H1 (cell line): Measurements from ENCODE around the gene WDR90. TPM values are rescaled to one million over a fixed set of nuclear protein-coding genes. Genes with fewer than 3 reads are reported as not detected.

Experiments
- CTCF ChIA-PET: fragments of 300-600 bp; sonication (Branson Sonifier 250); formaldehyde crosslinking; loops from one replicate; lab custom pipeline; 2021; ENCODE audit not compliant: partially characterized antibody; lab: Charles Lee
- POLR2A ChIA-PET: fragments of 300-600 bp; sonication (Branson Sonifier 250); formaldehyde crosslinking; loops from one replicate; lab custom pipeline; 2021; ENCODE audit warnings: inconsistent platforms; ENCODE audit not compliant: partially characterized antibody; lab: Charles Lee
- DNase-seq, 2 experiments: peaks; one replicate each; pipeline versions ENCODE4 v3.0.0 to v3.0.0-alpha.2; 2010 to 2022; ENCODE audit warnings: low spot score in 2 of 2, low read depth in 1 of 2, mixed read lengths in 1 of 2
- FAIRE-seq: peaks from 2 replicates; lab custom pipeline; 2011; peaks lifted over from hg19 to GRCh38; lab: Jason Lieb, UNC
- H2AFZ ChIP-seq: 2 replicates; pipeline ENCODE4 v1.8.1; 2012; ENCODE audit warnings: low read length, inconsistent platforms
- H2AK5ac ChIP-seq: 2 replicates; pipeline ENCODE4 v1.6.1; 2013; ENCODE audit warnings: low read depth, low read length
- H2BK120ac ChIP-seq: replicated peaks from 2 replicates; pipeline ENCODE3; 2013; ENCODE audit warnings: low read depth, low read length, inconsistent platforms
- H2BK12ac ChIP-seq: 2 replicates; pipeline ENCODE4 v1.6.1; 2013; ENCODE audit warnings: low read depth, low read length
- H2BK15ac ChIP-seq: 2 replicates; pipeline ENCODE4 v1.6.1; 2013; ENCODE audit warnings: low read length
- H2BK20ac ChIP-seq: 2 replicates; pipeline ENCODE4 v1.6.1; 2013; ENCODE audit warnings: low read length
- H2BK5ac ChIP-seq: 2 replicates; pipeline ENCODE4 v1.6.1; 2013; ENCODE audit warnings: low read depth, low read length
- H3K14ac ChIP-seq: 2 replicates; pipeline ENCODE4 v1.6.1; 2013; ENCODE audit warnings: inconsistent platforms; ENCODE audit not compliant: insufficient read length
- H3K18ac ChIP-seq: 2 replicates; pipeline ENCODE4 v1.6.1; 2013; ENCODE audit warnings: low read length; ENCODE audit errors: extremely low read depth
- H3K23ac ChIP-seq: 2 replicates; pipeline ENCODE4 v1.6.1; 2013; ENCODE audit warnings: inconsistent platforms; ENCODE audit not compliant: insufficient read length
- H3K23me2 ChIP-seq: 2 replicates; pipeline ENCODE4 v1.6.1; 2013; ENCODE audit warnings: low read depth, low read length
- H3K27ac ChIP-seq: 2 replicates; pipeline ENCODE4 v1.6.1; 2011; ENCODE audit warnings: low read depth, low read length, inconsistent platforms
- H3K27me3 ChIP-seq, 4 experiments: replicated peaks in 1 of 4; 1 replicate in 1 of 4; 2 replicates in 3 of 4; pipeline versions ENCODE4 v1.6.1 to v1.8.1; 2011 to 2013; ENCODE audit warnings: low read length in 3 of 4, mild to moderate bottlenecking in 3 of 4, inconsistent platforms in 2 of 4, mixed read lengths in 2 of 4, moderate library complexity in 1 of 4; ENCODE audit not compliant: control insufficient read depth in 3 of 4, insufficient read depth in 3 of 4; ENCODE audit errors: extremely low read depth in 1 of 4
- H3K36me3 ChIP-seq, 4 experiments: 2 replicates each; pipeline versions ENCODE4 v1.6.1 to v1.8.1; 2011 to 2013; ENCODE audit warnings: mild to moderate bottlenecking in 4 of 4, low read length in 3 of 4, moderate library complexity in 2 of 4, control low read depth in 1 of 4, inconsistent platforms in 1 of 4; ENCODE audit not compliant: insufficient read depth in 4 of 4, control insufficient read depth in 2 of 4
- H3K4ac ChIP-seq: replicated peaks from 2 replicates; pipeline ENCODE3; 2013; ENCODE audit warnings: low read length, low read depth, mixed read lengths, inconsistent platforms; ENCODE audit not compliant: insufficient read length
- H3K4me1 ChIP-seq, 4 experiments: replicated peaks in 1 of 4; 1 replicate in 1 of 4; 2 replicates in 3 of 4; pipeline versions ENCODE4 v1.6.1 to v1.8.1; 2011 to 2013; ENCODE audit warnings: low read length in 3 of 4, inconsistent platforms in 2 of 4, mixed read lengths in 1 of 4; ENCODE audit not compliant: insufficient read depth in 4 of 4, control insufficient read depth in 3 of 4
- H3K4me2 ChIP-seq, 2 experiments: 2 replicates each; pipeline versions ENCODE4 v1.6.1 to v1.8.1; 2011 to 2013; ENCODE audit warnings: low read depth in 2 of 2, low read length in 2 of 2, control low read depth in 1 of 2, inconsistent platforms in 1 of 2, mild to moderate bottlenecking in 1 of 2; ENCODE audit not compliant: insufficient read depth in 1 of 2
- H3K4me3 ChIP-seq, 4 experiments: fragments of 200-600, 300-600 bp in 1 of 4; sonication (generic), shearing (Covaris generic), sonication (Bioruptor Twin) in 1 of 4; 2 replicates each; pipeline versions ENCODE4 v1.5.1 to v1.8.1; 2011 to 2016; ENCODE audit warnings: low read length in 4 of 4, low read depth in 3 of 4, control low read depth in 2 of 4, inconsistent platforms in 2 of 4, mild to moderate bottlenecking in 2 of 4, mixed read lengths in 1 of 4, moderate library complexity in 1 of 4; ENCODE audit not compliant: insufficient read depth in 2 of 4; ENCODE audit errors: extremely low read depth in 1 of 4
- H3K56ac ChIP-seq: replicated peaks from 2 replicates; pipeline ENCODE3; 2013; ENCODE audit warnings: low read depth, mild to moderate bottlenecking, mixed read lengths, low read length, inconsistent platforms; ENCODE audit not compliant: insufficient read length
- H3K79me1 ChIP-seq: 2 replicates; pipeline ENCODE4 v1.6.1; 2013; ENCODE audit warnings: low read depth, low read length, control low read depth
- H3K79me2 ChIP-seq, 2 experiments: 2 replicates each; pipeline versions ENCODE4 v1.6.1 to v1.8.1; 2012 to 2013; ENCODE audit warnings: low read length in 2 of 2, mild to moderate bottlenecking in 2 of 2, inconsistent platforms in 1 of 2; ENCODE audit not compliant: insufficient read depth in 2 of 2, control insufficient read depth in 1 of 2
- H3K9ac ChIP-seq, 4 experiments: replicated peaks in 1 of 4; 1 replicate in 1 of 4; 2 replicates in 3 of 4; pipeline versions ENCODE4 v1.6.1 to v1.8.1; 2011 to 2013; ENCODE audit warnings: low read depth in 3 of 4, low read length in 3 of 4, control low read depth in 2 of 4, mild to moderate bottlenecking in 2 of 4, moderate library complexity in 2 of 4, inconsistent platforms in 1 of 4; ENCODE audit errors: extremely low read depth in 1 of 4
- H3K9me3 ChIP-seq, 2 experiments: 2 replicates each; pipeline versions ENCODE4 v1.6.1 to v1.8.1; 2012 to 2013; ENCODE audit warnings: mild to moderate bottlenecking in 2 of 2, moderate library complexity in 2 of 2, control low read depth in 1 of 2, inconsistent platforms in 1 of 2, low read depth in 1 of 2, low read length in 1 of 2, mixed read lengths in 1 of 2; ENCODE audit not compliant: insufficient read depth in 2 of 2
- H4K20me1 ChIP-seq, 2 experiments: replicated peaks in 1 of 2; 2 replicates each; pipeline versions ENCODE3 to v1.8.1; 2011 to 2013; ENCODE audit warnings: inconsistent platforms in 2 of 2, low read length in 2 of 2, mild to moderate bottlenecking in 1 of 2; ENCODE audit not compliant: insufficient read depth in 2 of 2, control insufficient read depth in 1 of 2
- H4K5ac ChIP-seq: 2 replicates; pipeline ENCODE4 v1.6.1; 2013; ENCODE audit warnings: low read length, low read depth, mixed read lengths, inconsistent platforms; ENCODE audit not compliant: insufficient read length
- H4K8ac ChIP-seq: 2 replicates; pipeline ENCODE4 v1.8.0; 2013; ENCODE audit warnings: mild to moderate bottlenecking, moderate library complexity, low read length, inconsistent platforms; ENCODE audit not compliant: insufficient read depth; ENCODE audit errors: extremely low read depth
- H4K91ac ChIP-seq: replicated peaks from 2 replicates; pipeline ENCODE3; 2013; ENCODE audit warnings: low read length, mixed read lengths, inconsistent platforms; ENCODE audit not compliant: insufficient read length
- HDAC2 ChIP-seq, 2 experiments: fragments of 300-600 bp in 1 of 2; sonication (generic) in 1 of 2; IDR thresholded peaks; 2 replicates each; pipeline ENCODE4 v1.6.1; 2011 to 2012; ENCODE audit warnings: low read depth in 2 of 2, low read length in 2 of 2, mild to moderate bottlenecking in 2 of 2, moderate library complexity in 2 of 2, borderline replicate concordance in 1 of 2, inconsistent platforms in 1 of 2
- KDM1A ChIP-seq: fragments of 200-600, 300-600 bp; sonication (generic); IDR thresholded peaks from 2 replicates; pipeline ENCODE4 v1.7.1; 2016; ENCODE audit warnings: mild to moderate bottlenecking, low read length, borderline replicate concordance
- MAFK ChIP-seq: IDR thresholded peaks from 2 replicates; pipeline ENCODE4 v1.6.1; 2012; ENCODE audit warnings: low read depth, mild to moderate bottlenecking, improper control_type of control experiment, low read length
- RBBP5 ChIP-seq: IDR thresholded peaks from 2 replicates; pipeline ENCODE4 v1.7.1; 2012; ENCODE audit warnings: low read depth, mild to moderate bottlenecking, inconsistent platforms, low read length, moderate library complexity, borderline replicate concordance
- SIN3A ChIP-seq, 2 experiments: IDR thresholded peaks in 1 of 2; conservative IDR thresholded peaks in 1 of 2; 2 replicates each; pipeline ENCODE4 v1.6.1; 2011 to 2012; ENCODE audit warnings: low read length in 2 of 2, improper control_type of control experiment in 1 of 2, low read depth in 1 of 2, mild to moderate bottlenecking in 1 of 2
- ZNF274 ChIP-seq: IDR thresholded peaks from 2 replicates; pipeline ENCODE4 v1.7.0; 2012; ENCODE audit warnings: low read length, borderline replicate concordance; ENCODE audit errors: extremely low read depth
- WGBS, 2 experiments: shearing (Covaris generic) in 1 of 2; methylation state at CpG; one replicate each; pipeline versions ENCODE4 v1.1.6 to v1.1.7; 2013 to 2015; ENCODE audit warnings: low lambda C conversion rate in 2 of 2, mixed read lengths in 2 of 2, inconsistent platforms in 1 of 2, low coverage in 1 of 2, missing lambda C conversion rate in 1 of 2; ENCODE audit not compliant: insufficient replicate concordance in 2 of 2, insufficient coverage in 1 of 2, insufficient read length in 1 of 2; ENCODE audit errors: extremely low coverage in 1 of 2, missing lambda C conversion rate in 1 of 2; 5-methylcytosine and 5-hydroxymethylcytosine counted together
- polyA plus RNA-seq, 7 experiments: library from polyadenylated mRNA; depleted of rRNA in 3 of 7; stranded (reverse) in 5 of 7; unstranded in 2 of 7; fragments of >200 nt in 5 of 7; fragments of 200-250 nt in 2 of 7; gene quantifications; 1 replicate in 5 of 7; 2 replicates in 1 of 7; 4 replicates in 1 of 7; pipeline versions ENCODE4 v1.2.1 to v1.2.3, GENCODE V29; 2011 to 2013; ENCODE audit warnings: missing spikeins in 2 of 7, mixed read lengths in 2 of 7
- total RNA-seq: library from RNA; stranded (reverse); fragmentation: NEBNext Ultra II Directional; extraction: Animal tissue kit (Norgen Biotek cat#: 25700); gene quantifications from 2 replicates; pipeline ENCODE4 v1.2.1, GENCODE V29; 2021

WDR90 gene
- total and polyA plus RNA-seq, 2 of the 8 experiments (the other 6 are each of a cell fraction or from before 2014, with no cell fraction given), result 24.0 to 47.2 TPM

GRCh38 chr16:711084-711483, 61.9 kb downstream of the WDR90 start:
- DNase-seq (no peak), FAIRE-seq (no peak)
- Histone ChIP-seq H3K4me2 (no peak overlapping the region), H3K36me3 (no peaks in the 10 kb centered on the region), H4K5ac (no peak overlapping the region), H2BK20ac (no peak overlapping the region), H3K4ac (no peak overlapping the region), H3K4me1 (peaks cover 0 to 13% (median 9%) of the 10 kb centered on the region in 4 experiments; a peak in 5 of 7 replicates), H3K14ac (no peak overlapping the region), H2BK15ac (no peak overlapping the region), H3K9me3 (no peaks in the 10 kb centered on the region), H2BK120ac (no peak overlapping the region), H3K79me1 (no peaks in the 10 kb centered on the region), H3K79me2 (no peaks in the 10 kb centered on the region), H2AK5ac (no peak overlapping the region), H2AFZ (no peak overlapping the region), H4K91ac (no peak overlapping the region), H3K9ac (no peak overlapping the region), H3K27me3 (peaks cover 18 to 70% (median 51%) of the 10 kb centered on the region in 4 experiments), H3K23me2 (peaks cover 17% of the 10 kb centered on the region; the same call in 1 of the 2 replicates), H3K56ac (no peak overlapping the region), H4K8ac (0 out of 2 replicates have a peak overlapping the region, but pooled peaks have one; percentile 51), H3K23ac (no peak overlapping the region), H3K4me3 (no peak overlapping the region), H3K18ac (no peak overlapping the region), H2BK5ac (no peak overlapping the region), H4K20me1 (peaks cover 5 to 8% of the 10 kb centered on the region in 2 experiments), H3K27ac (no peak overlapping the region), H2BK12ac (no peak overlapping the region)
- ChIA-PET CTCF (interaction anchor here (0.9 to 33.4 kb wide), 10 partner anchors 8 to 347 kb away, joined by 3 to 977 read pairs (median 5); partner anchors contain the start of genes ANTKMT, CCDC78, CHTF18 and CIAO3), POLR2A (interaction anchor here (1.5 to 20.9 kb wide), 3 partner anchors 9 to 16 kb away, joined by 5 to 353 read pairs (median 5); partner anchors contain the start of genes ANTKMT, CCDC78 and HAGHL)
- 86% methylated on average over 12 of the region's 12 CpGs; no CpG with 5 or more reads in 1 of the 2 experiments for WGBS, 2 experiments
- TF ChIP-seq KDM1A (peak; percentile 93), ZNF274 (no peak), MAFK (no peak), HDAC2 (IDR thresholded peaks at IDR 0.05; ENCODE audit: borderline replicate concordance in 1 of 2, low read depth in 2 of 2, low read length in 2 of 2) (peak in 1 of 2 experiments; percentile 49; a peak in 2 of 4 replicates), RBBP5 (no peak), SIN3A (conservative IDR thresholded peaks at IDR 0.05 in 1 of 2, IDR thresholded peaks at IDR 0.05 in 1 of 2; ENCODE audit: low read depth in 1 of 2, low read length in 2 of 2) (no peak)
